Activated CD4-positive, alpha-beta T cell treated with anti-CD3 and anti-CD28 coated beads for 48 hours (primary cell): ENCODE measurements around the gene GTPBP3.

Experiments used
- DNase-seq: peaks from one replicate; pipeline ENCODE4 v3.0.0-alpha.2; 2020

GTPBP3 gene

DNA sequence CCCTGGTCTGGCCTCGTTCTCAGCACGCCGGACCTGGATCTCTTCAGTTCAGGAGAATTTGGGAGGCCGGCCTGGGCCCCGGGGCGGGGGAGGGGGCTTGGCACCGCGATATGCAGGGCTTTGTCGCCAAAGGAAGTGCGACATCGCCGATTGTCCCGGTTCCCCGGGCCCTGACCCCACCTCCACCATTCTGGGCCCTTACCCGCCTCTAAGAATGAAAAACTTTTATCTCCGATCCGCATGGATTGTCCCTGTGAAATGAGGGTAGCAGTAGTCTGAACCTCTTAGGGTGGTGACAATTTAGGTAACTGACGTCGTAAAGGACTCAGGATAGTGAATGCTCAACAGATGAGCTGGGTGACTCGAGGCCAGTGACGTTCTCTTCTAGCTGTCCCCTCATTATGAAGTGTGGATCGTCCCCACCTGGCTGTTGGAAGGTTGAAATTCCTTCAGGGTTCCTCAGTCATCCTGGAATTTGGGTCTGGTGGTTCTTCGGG, 27.3 kb upstream of the GTPBP3 start:
- DNase-seq, result peak; percentile 45

DNA sequence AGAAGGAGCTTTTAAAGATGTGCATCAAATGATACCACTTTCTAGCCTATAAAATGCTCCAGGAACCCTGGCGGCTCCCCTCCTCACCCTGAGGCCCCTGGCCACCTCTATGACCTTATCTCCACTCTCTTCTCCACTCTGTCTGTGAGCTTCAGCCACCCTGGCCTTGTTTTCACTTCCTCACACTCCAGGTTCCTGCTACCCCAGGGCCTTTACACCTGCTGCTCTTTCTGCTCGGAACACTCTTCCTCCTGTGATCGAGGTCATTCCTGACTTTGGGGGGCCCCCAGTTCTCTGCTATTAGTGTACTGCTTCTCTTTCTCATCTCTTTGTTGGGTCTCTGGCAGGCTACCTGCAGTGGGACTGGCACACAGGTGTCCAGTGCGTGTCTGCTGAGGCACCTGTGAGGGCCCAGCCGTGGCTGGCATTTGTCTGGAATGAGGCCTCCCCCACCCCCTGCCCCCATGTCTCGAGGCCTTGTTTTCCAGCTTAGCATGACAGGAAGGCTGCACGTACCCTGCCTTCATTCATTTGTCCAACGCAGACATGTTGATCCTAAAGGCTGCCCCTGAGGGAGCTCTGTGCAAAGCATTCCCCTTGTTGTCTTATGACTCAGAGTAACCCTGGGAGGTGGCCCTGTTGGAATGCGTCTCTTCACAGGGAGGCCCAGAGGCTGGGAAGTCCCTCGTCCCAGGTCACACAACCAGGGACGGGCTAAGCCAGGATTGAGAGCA, 25.7 kb upstream of the GTPBP3 start:
- DNase-seq, result no peak

DNA sequence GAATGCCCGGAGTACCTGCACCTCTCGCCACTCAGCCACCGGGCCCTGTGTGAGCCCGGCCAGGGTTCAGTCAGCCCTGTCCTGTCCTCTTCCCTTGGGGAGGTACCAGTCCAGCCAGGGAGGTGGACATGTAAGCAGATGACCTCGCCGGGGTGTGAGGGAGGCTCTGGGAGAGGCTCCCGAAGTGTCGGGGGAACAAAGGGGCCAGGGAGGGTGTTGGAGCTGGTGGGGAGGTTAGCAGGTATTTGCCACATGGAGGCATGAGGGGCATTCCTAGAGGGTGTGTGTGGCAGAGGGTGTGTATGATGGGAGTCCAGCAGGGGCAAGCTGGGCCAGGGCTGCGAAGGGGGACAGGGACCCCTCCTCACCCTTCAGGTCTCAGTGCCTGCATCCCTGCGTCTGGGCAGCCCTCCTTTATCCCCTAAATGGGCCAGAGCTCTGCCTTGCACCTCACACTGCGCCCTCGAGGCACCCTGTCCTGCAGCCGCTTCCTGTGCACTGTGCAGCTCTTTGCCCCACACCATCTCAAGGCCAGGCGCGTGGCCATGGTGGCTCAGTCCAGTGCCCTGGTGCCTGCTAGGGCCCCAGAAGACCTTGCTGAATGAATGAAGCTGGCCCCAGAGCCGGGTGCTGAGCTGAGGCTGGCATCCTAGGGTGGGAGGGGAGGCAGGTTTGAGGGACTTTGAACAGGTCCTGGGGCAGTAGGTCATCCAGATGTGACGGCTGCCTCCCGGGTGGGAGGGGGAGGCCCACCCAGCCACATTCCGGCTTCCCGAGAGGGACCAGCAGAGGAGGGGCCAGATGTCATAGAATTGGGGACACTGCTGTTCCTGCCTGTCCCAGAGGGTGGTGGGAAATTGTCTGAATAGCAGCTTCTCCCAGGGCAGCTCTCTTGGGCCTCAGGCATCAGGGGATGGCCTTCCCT, 24.9 kb upstream of the GTPBP3 start:
- no peak for DNase-seq

DNA sequence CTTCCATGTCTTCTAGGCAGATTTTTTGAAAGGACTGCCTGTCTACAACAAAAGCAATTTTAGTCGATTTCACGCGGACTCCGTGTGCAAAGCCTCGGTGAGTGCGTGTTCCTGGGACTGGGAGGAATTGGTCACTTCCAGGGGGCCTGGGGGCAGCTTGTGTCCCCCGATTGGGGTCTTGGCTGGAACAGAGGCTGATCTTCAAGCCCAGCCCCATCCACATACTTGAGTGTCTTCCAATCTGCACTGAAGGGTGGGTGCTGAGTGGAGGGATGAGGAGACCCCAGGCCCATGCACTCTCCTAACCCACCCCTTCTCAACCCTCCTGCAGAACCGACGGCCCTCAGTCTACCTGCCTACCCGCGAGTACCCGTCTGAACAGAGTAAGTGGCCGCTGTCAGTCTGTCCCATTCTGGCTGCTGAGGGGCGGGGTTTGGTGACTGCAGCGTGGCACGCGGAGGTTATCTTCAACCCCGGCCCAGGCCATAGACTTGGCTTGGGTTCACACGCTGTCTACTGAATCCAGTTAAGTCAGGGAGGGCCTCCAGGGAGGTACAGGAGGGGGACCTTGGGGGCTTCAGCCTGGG, 23.3 kb upstream of the GTPBP3 start:
- DNase-seq, result no peak

DNA sequence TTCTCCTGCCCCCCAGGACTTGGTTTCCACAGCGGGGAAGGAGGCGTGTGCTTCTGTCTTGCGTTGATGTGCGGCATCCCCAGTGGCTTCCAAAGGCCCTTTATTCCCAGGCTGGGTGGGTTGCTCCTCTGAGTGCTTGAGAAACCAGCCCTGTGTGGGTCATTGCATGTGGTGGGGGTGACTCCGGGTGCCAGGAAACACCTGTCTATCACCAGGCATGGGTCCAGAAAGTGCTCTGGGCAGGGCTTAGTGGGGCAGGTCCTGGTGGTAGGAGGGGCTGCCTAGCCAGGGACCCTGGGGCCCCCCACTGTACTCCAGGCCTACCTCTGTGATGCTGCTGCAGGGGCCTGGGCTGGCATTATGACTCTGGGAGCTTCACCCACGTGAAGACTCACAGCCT, 18.4 kb upstream of the GTPBP3 start:
- no peak for DNase-seq

DNA sequence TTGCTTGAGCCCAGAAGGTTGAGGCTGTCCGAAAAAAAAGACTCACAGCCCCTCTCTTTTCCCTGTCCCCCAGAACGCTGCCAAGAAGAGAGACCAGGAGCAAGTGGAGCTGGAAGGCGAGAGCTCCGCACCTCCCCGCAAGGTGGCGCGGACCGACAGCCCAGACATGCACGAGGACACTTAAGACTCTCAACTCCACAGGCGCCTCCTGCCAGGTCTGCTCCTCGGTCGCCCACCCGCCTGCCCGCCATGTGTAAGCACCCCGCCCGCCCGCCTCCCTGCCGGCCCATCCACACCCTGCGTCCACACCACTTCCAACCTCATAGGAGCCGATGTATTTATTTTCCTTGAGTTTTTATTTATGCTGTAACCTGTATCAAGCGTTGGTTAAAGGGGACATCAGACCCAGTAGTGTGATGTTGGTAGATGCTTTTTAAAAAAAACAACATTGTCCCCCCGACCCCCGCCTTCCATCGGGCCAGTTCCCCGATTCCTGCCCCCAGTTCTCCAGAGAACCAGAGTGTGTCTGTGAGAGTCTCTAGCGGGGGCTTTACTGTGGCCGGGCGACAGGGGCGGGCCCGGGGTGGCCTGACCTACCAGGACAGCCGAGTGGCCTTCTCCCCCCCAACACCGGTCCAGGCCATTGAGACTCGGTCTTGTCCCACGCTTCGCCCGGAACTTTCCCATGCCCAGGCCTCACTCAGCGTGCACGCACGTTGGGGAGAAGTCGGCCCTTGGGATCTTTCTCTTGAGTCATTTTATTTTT, 17.7 kb upstream of the GTPBP3 start:
- DNase-seq, result no peak

DNA sequence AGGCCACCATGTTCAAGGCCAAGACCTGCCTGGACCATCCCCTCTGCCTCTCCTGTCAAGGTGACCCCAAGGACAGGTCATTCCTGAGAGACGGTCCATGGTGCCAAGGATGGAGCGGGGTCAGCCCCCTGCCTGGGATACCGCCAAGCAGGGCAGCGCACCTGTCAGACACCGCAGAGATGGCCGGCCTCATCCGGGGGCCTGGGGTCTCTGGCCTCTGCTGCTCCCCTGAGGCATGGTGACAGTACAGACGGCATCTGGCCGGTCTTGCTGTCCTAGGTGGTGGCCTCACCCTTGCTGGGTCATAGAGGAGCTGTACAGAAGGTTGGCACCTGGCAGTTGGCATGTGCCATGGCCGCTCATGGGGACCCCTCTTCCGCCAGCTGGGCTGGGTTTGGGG, 16.9 kb upstream of the GTPBP3 start:
- DNase-seq, result no peak

DNA sequence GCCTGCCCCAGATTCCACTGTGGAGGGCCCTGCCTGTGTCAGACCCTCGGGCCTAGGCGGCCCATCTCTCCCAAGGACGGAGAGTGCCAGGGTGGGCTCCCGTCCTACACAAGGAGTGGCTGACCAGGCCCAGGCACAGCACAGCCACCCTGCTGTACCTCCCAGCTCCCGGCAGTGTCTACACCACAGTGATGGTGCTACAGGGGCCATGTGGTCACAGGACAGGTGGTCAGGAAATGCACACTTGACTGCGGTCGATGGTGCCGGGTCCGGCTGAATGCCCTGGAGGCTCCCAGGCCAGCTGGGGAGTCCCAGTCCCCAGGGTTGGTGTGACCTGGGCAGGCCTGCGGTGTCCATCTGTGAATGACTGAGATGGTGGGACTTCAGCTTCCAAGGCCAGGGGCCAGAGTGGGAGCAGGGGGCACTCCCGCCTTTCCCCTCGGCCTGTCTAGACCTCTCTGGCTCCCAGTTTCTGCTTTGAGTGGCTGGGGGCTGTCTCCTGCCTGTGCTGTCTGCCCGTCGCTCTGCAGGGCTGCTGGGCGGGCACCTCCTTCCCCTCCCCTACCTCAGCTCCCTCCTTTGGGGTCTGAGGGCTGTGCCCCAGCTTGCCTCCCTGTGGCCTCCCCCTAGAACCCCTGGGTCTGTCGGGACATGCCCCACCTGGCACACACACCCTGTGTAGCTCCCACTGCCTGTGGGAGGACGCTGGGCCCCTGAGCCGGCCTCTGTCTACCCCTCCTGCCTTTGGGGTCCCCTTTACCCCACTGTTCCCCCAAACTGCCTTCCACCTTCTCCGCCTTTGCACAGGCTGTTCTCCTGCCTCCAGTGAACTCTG, 15.5 kb upstream of the GTPBP3 start:
- DNase-seq, result no peak

DNA sequence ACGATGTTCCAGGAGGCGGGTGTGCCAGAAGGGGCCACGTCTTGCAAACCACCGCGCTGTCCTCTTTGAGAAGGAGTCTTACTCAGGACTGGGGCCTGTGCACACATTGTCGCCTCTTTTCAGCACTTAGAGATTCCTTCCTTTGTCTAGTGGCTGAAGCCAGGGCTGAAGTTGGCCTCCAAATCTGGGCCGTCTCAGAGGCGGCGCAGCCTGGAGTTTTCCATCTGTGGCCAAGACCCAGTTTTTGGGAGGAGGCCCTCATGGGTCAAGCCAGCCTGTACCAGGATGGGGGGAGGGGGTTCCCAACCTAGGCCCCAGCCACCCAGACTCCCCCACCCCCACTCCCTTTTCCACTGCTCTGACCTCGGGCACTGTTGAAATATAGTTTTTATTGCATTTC, 14.5 kb upstream of the GTPBP3 start:
- DNase-seq, result no peak

DNA sequence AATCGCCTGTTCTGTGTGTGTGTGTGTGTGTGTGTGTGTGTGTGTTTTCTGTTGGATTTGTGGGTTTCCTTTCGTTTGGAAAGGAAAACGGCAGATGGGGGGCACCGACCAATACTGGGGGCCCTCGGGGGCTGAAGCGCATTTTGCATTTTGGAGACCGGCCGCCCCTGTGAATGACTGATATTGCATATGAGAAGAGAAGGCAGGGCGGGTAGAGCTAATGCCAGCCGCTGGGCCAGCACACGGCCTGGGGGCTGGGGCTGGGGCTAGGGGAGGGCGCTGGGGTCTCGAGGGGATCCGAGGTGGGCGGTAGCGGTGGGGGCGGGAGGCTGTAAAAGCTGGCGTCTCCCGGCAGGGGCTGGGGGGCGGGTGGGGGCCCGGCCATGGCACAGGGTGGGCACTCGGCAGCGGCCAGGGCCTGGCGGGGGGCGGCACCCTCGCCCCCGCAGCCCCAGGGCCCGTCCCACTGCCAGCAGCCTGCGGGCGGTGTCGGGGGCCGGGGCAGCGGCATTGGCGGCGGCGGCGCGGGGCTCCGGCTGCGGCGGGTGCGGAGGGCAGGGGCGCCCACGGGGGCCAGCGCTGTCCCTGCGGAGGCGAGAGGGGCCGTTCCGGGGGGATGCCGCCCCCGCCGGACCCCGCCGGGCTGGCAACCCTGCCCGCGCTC, 13.9 kb upstream of the GTPBP3 start:
- DNase-seq, result no peak

DNA sequence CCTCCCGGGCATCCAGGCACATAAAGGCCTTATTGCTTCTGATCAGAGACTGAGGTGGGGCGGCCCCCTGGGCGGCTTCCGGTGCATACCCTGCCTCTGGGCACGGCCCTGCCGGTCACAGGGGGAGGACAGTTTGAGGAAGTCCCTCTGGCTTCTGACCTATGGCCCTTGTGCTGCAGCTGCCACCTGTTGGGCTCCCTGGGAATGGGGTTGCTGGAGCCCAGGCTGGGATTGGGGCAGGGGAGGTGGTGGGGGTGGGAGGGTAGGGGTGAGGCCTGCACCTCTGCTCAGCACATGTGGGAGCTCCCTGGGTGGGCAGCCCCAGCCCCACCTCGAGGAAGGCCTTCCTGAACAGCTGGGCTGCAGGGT, 13.4 kb upstream of the GTPBP3 start:
- DNase-seq, result no peak

DNA sequence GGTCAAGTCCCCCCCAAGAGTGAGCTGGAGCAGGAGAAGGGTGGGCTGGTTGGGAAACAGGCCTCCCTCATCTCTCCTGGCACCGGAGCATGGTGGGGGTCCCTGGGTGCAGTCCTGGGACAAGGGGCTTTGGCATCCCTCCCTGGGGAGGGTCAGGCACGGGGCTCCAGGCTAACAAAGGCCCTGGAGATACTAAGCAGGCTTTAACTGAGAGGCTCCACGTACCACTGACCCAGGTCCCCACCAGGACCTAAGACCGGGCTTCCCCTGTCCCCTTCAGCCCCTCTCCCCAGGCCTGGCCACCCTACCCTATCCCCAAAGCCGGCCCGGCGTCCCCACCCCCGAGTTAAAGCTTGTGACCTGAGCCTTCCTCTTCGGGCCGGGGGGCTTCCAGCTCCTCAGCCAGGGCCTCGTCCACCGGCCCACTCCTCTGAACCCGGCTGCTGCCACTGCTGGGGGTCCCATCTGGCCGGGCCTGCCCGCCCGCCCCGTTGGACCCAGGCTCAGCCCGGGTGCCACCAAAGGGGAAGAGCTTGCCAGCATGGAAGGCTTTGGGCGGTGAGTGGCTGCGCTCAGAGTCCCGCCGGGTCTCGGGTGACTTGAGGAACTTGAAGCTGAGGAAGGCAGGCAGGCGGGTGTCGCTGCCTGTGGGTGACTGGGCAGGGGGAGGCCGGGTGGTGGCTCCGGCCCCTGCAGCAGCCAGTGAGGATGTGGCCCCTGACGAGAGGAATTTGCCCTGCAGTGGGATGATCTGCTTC, 12.8 kb upstream of the GTPBP3 start:
- DNase-seq, result no peak

DNA sequence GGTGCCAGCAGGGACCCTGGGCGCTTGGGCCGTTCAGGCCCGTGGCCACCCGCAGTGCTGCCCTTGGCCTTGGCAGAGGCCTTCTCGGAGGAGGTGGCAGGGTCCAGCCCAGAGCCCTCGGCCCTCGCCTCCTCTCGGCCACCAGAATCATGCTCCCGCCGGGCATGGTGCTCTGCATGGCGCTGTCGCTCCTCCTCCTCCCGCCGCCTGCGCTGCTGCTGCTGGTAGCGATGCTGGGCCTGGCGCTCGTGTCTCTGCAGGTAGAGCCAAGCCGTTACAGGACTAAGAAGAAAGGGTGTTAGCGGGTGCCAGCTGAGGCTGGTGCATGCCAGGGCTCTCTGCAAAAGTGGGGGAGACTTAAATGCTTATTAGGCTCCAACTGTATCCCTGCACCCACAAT, 12.2 kb upstream of the GTPBP3 start:
- no peak for DNase-seq

DNA sequence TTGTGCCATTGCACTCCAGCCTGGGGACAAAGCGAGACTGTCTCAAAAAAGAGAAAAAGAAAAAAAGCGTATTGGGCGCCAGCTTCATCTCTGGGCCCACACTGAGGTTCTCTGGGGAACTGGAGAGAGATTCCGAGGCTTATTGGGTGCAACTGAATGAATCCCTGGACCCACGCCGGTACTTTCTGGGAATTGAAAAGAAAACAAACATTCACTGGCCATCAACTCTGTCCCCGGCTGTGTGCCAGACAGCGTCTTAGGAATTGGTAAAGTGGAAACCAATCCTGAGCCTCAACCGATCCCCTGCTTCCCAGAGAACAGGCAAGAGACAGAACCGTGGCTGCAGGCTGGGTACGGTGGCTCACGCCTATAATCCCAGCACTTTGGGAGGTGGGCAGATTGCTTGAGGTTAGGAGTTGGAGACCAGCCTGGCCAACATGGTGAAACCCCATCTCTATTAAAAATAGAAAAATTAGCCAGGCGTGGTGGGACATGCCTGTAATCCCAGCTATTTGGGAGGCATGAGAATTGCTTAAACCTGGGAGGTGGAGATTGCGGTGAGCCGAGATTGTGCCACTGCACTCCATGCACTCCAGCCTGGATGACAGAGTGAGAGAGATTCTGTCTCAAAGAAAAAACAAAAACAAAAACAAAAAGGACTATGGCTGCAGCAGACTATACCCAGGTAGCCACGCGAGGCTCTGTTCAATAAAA, 11.3 kb upstream of the GTPBP3 start:
- DNase-seq, result no peak

DNA sequence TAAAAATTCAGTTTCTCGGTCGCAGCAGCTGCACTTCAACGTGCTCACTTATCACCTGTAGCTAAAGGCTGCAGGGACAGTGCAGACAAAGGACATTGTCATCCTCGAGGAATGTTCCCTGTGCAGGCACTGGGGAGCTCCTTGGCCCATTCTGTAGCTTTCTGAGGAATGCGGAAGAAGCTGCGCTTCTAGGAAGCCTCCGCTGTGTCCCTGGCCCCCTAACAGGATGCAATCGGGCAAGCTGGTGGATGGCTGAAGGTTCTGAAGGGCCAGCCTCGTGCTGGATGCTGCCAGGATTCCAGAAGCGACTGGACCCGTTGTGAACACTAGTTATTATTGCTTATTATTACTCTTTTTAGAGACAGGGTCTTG, 10.8 kb upstream of the GTPBP3 start:
- DNase-seq, result no peak

DNA sequence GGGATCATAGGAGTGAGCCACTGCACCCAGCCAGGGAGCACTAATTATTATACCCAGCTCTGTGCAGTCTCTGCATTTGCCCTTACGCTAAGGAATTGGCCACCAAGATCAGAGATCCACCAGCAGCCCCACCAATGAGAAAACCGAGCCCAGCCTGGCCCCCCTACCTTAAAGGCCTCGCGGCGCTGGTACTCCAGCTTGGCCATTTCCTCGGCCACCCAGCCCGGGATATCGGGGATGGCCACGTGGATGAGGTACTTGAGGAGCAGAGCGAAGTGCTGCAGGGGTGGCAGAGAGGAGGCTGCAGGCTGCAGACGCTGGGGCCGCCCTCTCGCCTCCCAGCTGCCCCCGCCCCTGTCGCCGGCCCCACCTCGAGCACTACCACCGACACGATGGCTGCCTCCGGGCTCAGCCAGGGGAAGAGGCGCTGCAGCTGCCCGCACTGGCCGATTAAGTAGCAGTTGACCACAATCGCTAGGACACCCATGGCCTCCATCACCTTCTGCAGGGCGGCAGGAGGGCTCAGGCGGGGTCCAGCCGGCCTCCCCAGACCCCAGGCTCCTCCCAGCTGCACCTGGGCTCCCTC, 10.2 kb upstream of the GTPBP3 start:
- DNase-seq, result no peak

DNA sequence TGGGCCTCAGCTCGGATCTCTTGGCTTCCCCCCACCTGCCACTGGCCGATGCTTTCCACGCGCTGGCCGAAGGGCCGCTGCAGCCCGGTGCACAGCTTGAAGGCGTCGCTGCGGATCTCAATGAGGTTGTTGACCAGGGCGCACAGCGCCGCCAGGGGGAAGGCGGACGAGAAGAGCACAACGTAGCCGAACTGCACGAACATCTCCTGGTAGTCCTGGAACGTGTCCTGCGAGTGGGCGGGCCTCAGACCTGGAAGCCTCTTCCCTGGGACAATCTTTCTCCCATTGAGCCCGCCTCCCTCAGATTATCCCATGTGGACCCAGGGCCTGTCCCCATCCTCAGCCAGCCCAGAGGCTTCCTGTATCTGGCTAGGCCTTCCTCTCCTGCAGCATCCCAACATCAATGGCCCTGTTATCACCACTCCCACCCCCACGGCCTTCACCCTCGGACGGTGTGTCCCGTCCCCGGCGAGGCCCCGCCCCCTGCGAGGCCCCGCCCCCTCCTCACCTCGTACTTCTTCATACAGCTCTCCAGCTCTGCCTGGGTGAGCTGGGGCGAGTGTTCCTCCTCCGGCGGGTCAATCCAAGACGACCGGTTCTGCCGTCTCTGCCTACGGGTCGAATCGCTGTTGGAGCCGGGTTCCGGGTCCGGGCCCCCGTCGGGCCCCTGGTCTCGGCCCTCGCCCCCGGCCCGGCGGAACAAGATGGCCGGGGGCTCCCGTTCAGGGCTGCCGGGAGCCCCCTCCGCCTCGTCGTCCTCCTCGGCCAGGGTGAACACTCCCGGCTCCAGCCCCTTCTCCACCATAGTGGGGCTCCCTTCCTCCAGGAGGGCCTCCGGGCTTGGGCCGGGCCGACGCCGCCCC, 9.5 kb upstream of the GTPBP3 start:
- DNase-seq, result peak; percentile 65

DNA sequence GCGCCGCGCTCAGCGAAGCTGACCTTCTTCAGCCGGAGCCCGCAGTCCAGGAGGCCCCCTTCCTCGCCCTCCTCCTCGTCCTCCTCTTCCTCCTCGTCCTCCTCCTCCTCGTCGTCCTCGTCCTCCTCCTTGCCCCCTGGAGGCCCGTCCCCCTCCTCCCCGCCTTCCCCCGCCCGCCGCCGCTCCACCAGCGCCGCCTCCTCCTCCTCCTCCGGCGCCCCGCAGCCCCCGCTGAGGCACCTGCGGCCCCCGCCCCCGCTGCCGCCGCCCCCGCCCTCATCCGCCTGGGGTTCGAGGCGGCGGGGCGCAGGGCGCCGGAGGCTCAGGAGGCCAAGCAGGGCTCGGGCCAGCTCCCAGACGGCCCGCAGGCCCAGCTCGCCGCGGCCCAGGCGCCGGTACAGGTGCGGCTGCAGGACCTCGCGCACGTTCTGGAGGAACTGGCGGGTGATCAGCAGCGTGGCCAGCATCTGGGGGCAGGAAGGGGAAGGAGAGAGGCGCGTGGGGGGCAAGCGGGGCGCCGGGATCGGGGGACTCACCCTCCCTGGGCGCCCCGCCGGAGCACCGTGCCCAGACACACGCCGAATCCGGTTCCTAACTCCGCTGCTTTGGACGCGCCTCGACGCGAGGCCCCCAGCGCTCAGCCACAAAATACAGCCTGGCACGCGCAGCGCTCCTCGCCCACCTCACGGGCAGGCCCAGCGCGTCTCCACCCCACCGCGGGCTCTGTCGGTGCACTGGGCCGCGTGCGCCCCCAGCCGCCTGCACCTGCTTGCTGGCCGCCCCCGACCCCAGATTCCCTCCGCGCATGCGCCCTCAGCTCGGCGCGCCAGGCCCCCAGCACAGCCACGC, 8.6 kb upstream of the GTPBP3 start:
- DNase-seq, result peak; percentile 35
